SK-N-SH treated with all-trans-retinoic acid at 6 μM for 48 hours (cell line): Measurements from ENCODE around the gene MMP23B.
"Not testable (repeated sequence)": the region's sequence is repeated elsewhere in the genome, so short reads cannot be mapped to it uniquely, and the experiment has no call there.

Experiments
- CREB5 ChIP-seq: fragments of 250-450 bp; sonication (Bioruptor Pico); IDR thresholded peaks from 2 replicates; pipeline ENCODE4 v1.5.1; 2020; ENCODE audit warnings: low read depth, mild to moderate bottlenecking, moderate library complexity
- PATZ1 ChIP-seq: fragments of 250-450 bp; sonication (Bioruptor Pico); IDR thresholded peaks from 2 replicates; pipeline ENCODE4 v1.8.0; 2020; ENCODE audit warnings: mild to moderate bottlenecking, moderate library complexity, borderline replicate concordance
- SNAI2 ChIP-seq: fragments of 250-450 bp; sonication (Bioruptor Pico); IDR thresholded peaks from 2 replicates; pipeline ENCODE4 v1.5.0; 2020; ENCODE audit warnings: mild to moderate bottlenecking, moderate library complexity

- not testable (repeated sequence) for TF ChIP-seq PATZ1, CREB5, SNAI2 (CRISPR knock-in tag)
Observed at GRCh38 chr1:1595341-1595740, 36.6 kb upstream of the MMP23B start.
